GM20000 (cell line): Measurements from ENCODE around the gene C1orf35.

ENCODE experiments used
- DNase-seq: peaks from one replicate; pipeline ENCODE4 v3.0.0; 2012; ENCODE audit warnings: low spot score
- CTCF ChIP-seq: IDR thresholded peaks from 2 replicates; pipeline ENCODE4 v1.5.1; 2012; ENCODE audit warnings: mild to moderate bottlenecking, control low read depth; ENCODE audit errors: extremely low read depth, missing control alignments

The C1orf35 gene

GRCh38 chr1:228141226-228142044, 38.3 kb upstream of the C1orf35 start:
- TF ChIP-seq CTCF, result no peak
- peak; percentile 45 for DNase-seq

- TF ChIP-seq CTCF, result no peak
- peak; percentile 13 for DNase-seq
Observed at GRCh38 chr1:228140724-228141225, 37.6 kb upstream of the C1orf35 start.

- DNase-seq, result peak; percentile 98
- no peak for TF ChIP-seq CTCF
Observed at GRCh38 chr1:228139931-228140723, 37.0 kb upstream of the C1orf35 start, which contains the start of gene GUK1. Gene GUK1 (plus strand): TSS chr1:228140279. CDS start chr1:228140303, 24 bp downstream.

GRCh38 chr1:228139406-228139930, 36.3 kb upstream of the C1orf35 start:
- no peak for TF ChIP-seq CTCF
- DNase-seq, result no peak

- TF ChIP-seq CTCF, result no peak
- DNase-seq, result no peak
Observed at GRCh38 chr1:228136901-228137300, 33.8 kb upstream of the C1orf35 start.

GRCh38 chr1:228134591-228134990, 31.5 kb upstream of the C1orf35 start:
- TF ChIP-seq CTCF, result no peak
- no peak for DNase-seq
